Trophoblast cell (in vitro differentiated cells and primary cell): ENCODE measurements around the gene MCM6.

Source experiments
- DNase-seq, 2 donors: peaks; one replicate each; pipeline ENCODE4 v3.0.0-alpha.2; 2016
- H2AFZ ChIP-seq: 2 replicates; pipeline ENCODE4 v1.6.1; 2013; ENCODE audit warnings: low read length, moderate library complexity, mild to moderate bottlenecking; ENCODE audit not compliant: insufficient read depth, poor library complexity
- H2AK5ac ChIP-seq: 2 replicates; pipeline ENCODE4 v1.6.1; 2013; ENCODE audit warnings: mild to moderate bottlenecking, low read length
- H2BK120ac ChIP-seq: 2 replicates; pipeline ENCODE4 v1.6.1; 2013; ENCODE audit warnings: low read length, mild to moderate bottlenecking, moderate library complexity; ENCODE audit not compliant: insufficient read depth, poor library complexity
- H2BK12ac ChIP-seq: 2 replicates; pipeline ENCODE4 v1.6.1; 2013; ENCODE audit warnings: mild to moderate bottlenecking, low read length, moderate library complexity
- H2BK5ac ChIP-seq: 2 replicates; pipeline ENCODE4 v1.6.1; 2013; ENCODE audit warnings: low read length, low read depth, moderate library complexity, mild to moderate bottlenecking; ENCODE audit not compliant: poor library complexity
- H3K14ac ChIP-seq: 2 replicates; pipeline ENCODE4 v1.6.1; 2013; ENCODE audit warnings: mild to moderate bottlenecking, low read length
- H3K18ac ChIP-seq: 2 replicates; pipeline ENCODE4 v1.6.1; 2013; ENCODE audit warnings: mild to moderate bottlenecking, low read length
- H3K23ac ChIP-seq: 2 replicates; pipeline ENCODE4 v1.6.1; 2013; ENCODE audit warnings: low read length
- H3K27ac ChIP-seq: 2 replicates; pipeline ENCODE4 v1.5.1; 2013; ENCODE audit warnings: low read depth, mild to moderate bottlenecking, inconsistent platforms, low read length, moderate library complexity
- H3K27me3 ChIP-seq: 2 replicates; pipeline ENCODE4 v1.6.1; 2013; ENCODE audit warnings: inconsistent platforms, mild to moderate bottlenecking, low read length, moderate library complexity; ENCODE audit not compliant: insufficient read depth
- H3K36me3 ChIP-seq, 2 experiments: 1 replicate in 1 of 2; 2 replicates in 1 of 2; pipeline ENCODE4 v1.6.1; 2013; ENCODE audit warnings: low read length in 2 of 2, mild to moderate bottlenecking in 2 of 2, moderate library complexity in 1 of 2; ENCODE audit not compliant: insufficient read depth in 2 of 2, control insufficient read depth in 1 of 2
- H3K4ac ChIP-seq: 2 replicates; pipeline ENCODE4 v1.6.1; 2013; ENCODE audit warnings: low read depth, mild to moderate bottlenecking, low read length, moderate library complexity
- H3K4me1 ChIP-seq, 2 experiments: 1 replicate in 1 of 2; 2 replicates in 1 of 2; pipeline ENCODE4 v1.6.1; 2013; ENCODE audit warnings: low read length in 2 of 2, mild to moderate bottlenecking in 2 of 2, moderate library complexity in 1 of 2; ENCODE audit not compliant: insufficient read depth in 2 of 2, control insufficient read depth in 1 of 2
- H3K4me2 ChIP-seq: 2 replicates; pipeline ENCODE4 v1.6.1; 2013; ENCODE audit warnings: inconsistent platforms, mild to moderate bottlenecking, low read length, moderate library complexity
- H3K4me3 ChIP-seq: 2 replicates; pipeline ENCODE4 v1.5.1; 2013; ENCODE audit warnings: mild to moderate bottlenecking, low read depth, low read length, inconsistent platforms
- H3K79me1 ChIP-seq: one replicate; pipeline ENCODE4 v1.6.1; 2013; ENCODE audit warnings: low read length
- H3K79me2 ChIP-seq: 2 replicates; pipeline ENCODE4 v1.6.1; 2013; ENCODE audit warnings: low read length, mild to moderate bottlenecking; ENCODE audit not compliant: control insufficient read depth, insufficient read depth, poor library complexity
- H3K9ac ChIP-seq: 2 replicates; pipeline ENCODE4 v1.6.1; 2013; ENCODE audit warnings: mild to moderate bottlenecking, low read length
- H3K9me3 ChIP-seq: 2 replicates; pipeline ENCODE4 v1.6.1; 2013; ENCODE audit warnings: low read depth, mild to moderate bottlenecking, control low read depth, inconsistent platforms, low read length; ENCODE audit not compliant: insufficient read depth
- H4K12ac ChIP-seq: 2 replicates; pipeline ENCODE4 v1.6.1; 2013; ENCODE audit warnings: low read depth, mild to moderate bottlenecking, low read length, moderate library complexity
- H4K8ac ChIP-seq: 2 replicates; pipeline ENCODE4 v1.6.1; 2013; ENCODE audit warnings: low read depth, mild to moderate bottlenecking, low read length, moderate library complexity
- H4K91ac ChIP-seq: one replicate; pipeline ENCODE4 v1.6.1; 2013; ENCODE audit warnings: low read depth, mild to moderate bottlenecking, low read length, moderate library complexity
- WGBS: extraction: QIAGEN DNeasy Blood & Tissue Kit; methylation state at CpG from one replicate; pipeline ENCODE4 v1.1.7; 2013; ENCODE audit warnings: missing lambda C conversion rate; ENCODE audit not compliant: insufficient read length, insufficient coverage; ENCODE audit errors: extremely low coverage; 5-methylcytosine and 5-hydroxymethylcytosine counted together

MCM6 gene

GRCh38 chr2:135832891-135833290, 43.4 kb downstream of the MCM6 start:
- H3K14ac ChIP-seq, result no peak overlapping the region
- H3K36me3 ChIP-seq, result no peaks in the 10 kb centered on the region
- no peak overlapping the region for H3K27ac ChIP-seq
- H3K9me3 ChIP-seq, result no peaks in the 10 kb centered on the region
- H3K79me1 ChIP-seq, result no peaks in the 10 kb centered on the region
- H4K8ac ChIP-seq, result no peak overlapping the region
- no peak overlapping the region for H2BK12ac ChIP-seq
- H2AK5ac ChIP-seq, result no peak overlapping the region
- H3K79me2 ChIP-seq, result no peaks in the 10 kb centered on the region
- no peak overlapping the region for H3K18ac ChIP-seq
- no peak overlapping the region for H3K4ac ChIP-seq
- H2BK5ac ChIP-seq, result no peak overlapping the region
- DNase-seq, result no peak
- no peak overlapping the region for H3K4me2 ChIP-seq
- H2AFZ ChIP-seq, result no peak overlapping the region
- H4K12ac ChIP-seq, result no peak overlapping the region
- no peak overlapping the region for H3K23ac ChIP-seq
- H3K9ac ChIP-seq, result no peak overlapping the region
- no peak overlapping the region for H3K4me3 ChIP-seq
- H4K91ac ChIP-seq, result no peak overlapping the region
- H3K4me1 ChIP-seq, result no peaks in the 10 kb centered on the region
- no CpG with 5 or more reads among the region's 6 CpGs for WGBS
- H2BK120ac ChIP-seq, result no peak overlapping the region
- no peaks in the 10 kb centered on the region for H3K27me3 ChIP-seq

GRCh38 chr2:135831180-135831812, 44.9 kb downstream of the MCM6 start:
- no peak overlapping the region for H2BK12ac ChIP-seq
- no peak overlapping the region for H2BK5ac ChIP-seq
- H3K27ac ChIP-seq, result no peak overlapping the region
- no peak overlapping the region for H3K4me2 ChIP-seq
- H3K23ac ChIP-seq, result no peak overlapping the region
- H4K12ac ChIP-seq, result no peak overlapping the region
- no peak overlapping the region for H3K4ac ChIP-seq
- no peak overlapping the region for H2AFZ ChIP-seq
- no peak overlapping the region for H3K9ac ChIP-seq
- H3K79me1 ChIP-seq, result no peaks in the 10 kb centered on the region
- H3K9me3 ChIP-seq, result no peaks in the 10 kb centered on the region
- no peak overlapping the region for H3K14ac ChIP-seq
- no peak overlapping the region for H2BK120ac ChIP-seq
- no peaks in the 10 kb centered on the region for H3K79me2 ChIP-seq
- H3K4me1 ChIP-seq, result no peaks in the 10 kb centered on the region
- H4K8ac ChIP-seq, result no peak overlapping the region
- H4K91ac ChIP-seq, result no peak overlapping the region
- WGBS, result no CpG with 5 or more reads among the region's 14 CpGs
- no peak for DNase-seq
- no peak overlapping the region for H3K4me3 ChIP-seq
- H2AK5ac ChIP-seq, result no peak overlapping the region
- no peak overlapping the region for H3K18ac ChIP-seq
- H3K27me3 ChIP-seq, result no peaks in the 10 kb centered on the region
- no peaks in the 10 kb centered on the region for H3K36me3 ChIP-seq

- no peak overlapping the region for H3K4me3 ChIP-seq
- no peak overlapping the region for H4K12ac ChIP-seq
- no peaks in the 10 kb centered on the region for H3K36me3 ChIP-seq
- H3K9ac ChIP-seq, result no peak overlapping the region
- H2BK120ac ChIP-seq, result no peak overlapping the region
- H3K27ac ChIP-seq, result no peak overlapping the region
- H3K4ac ChIP-seq, result no peak overlapping the region
- no peaks in the 10 kb centered on the region for H3K4me1 ChIP-seq
- no peak overlapping the region for H3K4me2 ChIP-seq
- H2AK5ac ChIP-seq, result no peak overlapping the region
- H3K27me3 ChIP-seq, result no peaks in the 10 kb centered on the region
- DNase-seq, result no peak
- no peak overlapping the region for H3K14ac ChIP-seq
- WGBS, result no CpG with 5 or more reads among the region's 13 CpGs
- no peak overlapping the region for H2BK12ac ChIP-seq
- no peaks in the 10 kb centered on the region for H3K79me1 ChIP-seq
- no peak overlapping the region for H2AFZ ChIP-seq
- H3K79me2 ChIP-seq, result no peaks in the 10 kb centered on the region
- no peak overlapping the region for H4K8ac ChIP-seq
- H3K18ac ChIP-seq, result no peak overlapping the region
- no peak overlapping the region for H2BK5ac ChIP-seq
- H4K91ac ChIP-seq, result no peak overlapping the region
- no peaks in the 10 kb centered on the region for H3K9me3 ChIP-seq
- H3K23ac ChIP-seq, result no peak overlapping the region
Observed at GRCh38 chr2:135829378-135830135, 46.7 kb downstream of the MCM6 start.

GRCh38 chr2:135826544-135826943, 49.7 kb downstream of the MCM6 start:
- no peak overlapping the region for H3K4me3 ChIP-seq
- H3K14ac ChIP-seq, result no peak overlapping the region
- no peak overlapping the region for H4K8ac ChIP-seq
- no peak overlapping the region for H2AFZ ChIP-seq
- no peak overlapping the region for H3K4ac ChIP-seq
- H3K27ac ChIP-seq, result no peak overlapping the region
- no peaks in the 10 kb centered on the region for H3K79me2 ChIP-seq
- DNase-seq, result no peak
- H3K23ac ChIP-seq, result no peak overlapping the region
- no peak overlapping the region for H4K12ac ChIP-seq
- no peak overlapping the region for H4K91ac ChIP-seq
- no peak overlapping the region for H3K18ac ChIP-seq
- H3K79me1 ChIP-seq, result no peaks in the 10 kb centered on the region
- no peak overlapping the region for H2BK12ac ChIP-seq
- no peak overlapping the region for H3K4me2 ChIP-seq
- no peak overlapping the region for H2AK5ac ChIP-seq
- H2BK120ac ChIP-seq, result no peak overlapping the region
- H3K27me3 ChIP-seq, result no peaks in the 10 kb centered on the region
- no peaks in the 10 kb centered on the region for H3K36me3 ChIP-seq
- no peak overlapping the region for H3K9ac ChIP-seq
- no peak overlapping the region for H2BK5ac ChIP-seq
- WGBS, result no CpG with 5 or more reads among the region's 6 CpGs
- peaks cover 5% of the 10 kb centered on the region for H3K9me3 ChIP-seq
- no peaks in the 10 kb centered on the region for H3K4me1 ChIP-seq
